Diencephalon (tissue), 1 donor: ENCODE measurements around the gene NEMP1. TPM values are rescaled to one million over a fixed set of nuclear protein-coding genes. Genes with fewer than 3 reads are reported as not detected.

Experiments
- total RNA-seq: library from RNA; depleted of rRNA; stranded (reverse); fragments of >200 nt; gene quantifications from one replicate; pipeline ENCODE4 v1.2.3, GENCODE V29; 2014

The NEMP1 gene
- 7.6 TPM for total RNA-seq

DNA sequence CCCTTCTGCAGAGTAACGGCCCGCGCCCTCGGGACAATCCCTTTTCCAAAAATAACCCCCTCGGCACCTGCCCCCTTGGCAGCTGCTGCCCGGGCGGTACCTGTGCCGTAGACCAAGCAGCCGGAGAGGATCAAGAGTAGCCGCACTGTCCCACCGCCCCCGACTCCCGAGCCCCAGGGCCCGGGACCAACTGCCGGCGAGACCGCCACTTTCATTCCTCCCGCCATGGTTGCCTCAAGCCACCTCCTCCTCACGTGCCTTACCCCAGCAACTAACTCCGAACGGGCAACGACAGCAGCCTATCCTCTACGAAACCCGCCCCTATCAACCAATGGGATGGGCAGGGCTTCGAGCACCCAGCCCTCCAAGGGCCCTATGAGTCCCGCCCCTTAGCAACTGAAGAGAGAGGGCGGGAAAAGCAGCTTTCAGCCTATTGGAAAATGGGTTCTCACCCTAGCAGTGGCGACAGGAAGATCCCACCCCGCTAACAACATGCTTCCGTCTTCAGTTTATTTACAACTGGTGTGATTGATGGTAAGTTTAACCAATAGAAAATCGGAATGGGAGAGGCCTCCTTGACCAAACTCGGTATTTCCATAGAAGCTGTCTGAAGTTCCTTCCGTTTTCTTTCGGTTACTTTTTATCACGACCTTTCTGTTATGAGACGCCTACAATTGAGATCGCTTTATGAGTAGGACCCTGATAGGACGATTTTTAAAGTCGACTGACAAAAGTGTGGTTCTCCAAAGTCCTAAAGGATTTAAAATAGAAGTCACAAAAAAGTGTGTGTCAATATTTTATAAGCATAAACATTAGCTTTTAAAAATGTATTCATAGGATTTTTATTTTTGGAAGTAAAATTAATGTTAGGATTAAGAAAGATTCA, at the start of gene NEMP1:
TSS of gene NEMP1 (minus strand) at position 273 of the 886 bp plus-strand sequence. CDS start at position 227, 46 bp downstream.

GRCh38 chr12:57127726-57128518, 49.3 kb upstream of the NEMP1 start, which contains the start of gene LRP1:
TSS of gene LRP1 (plus strand) at chr12:57128483. CDS start at chr12:57128965, 482 bp downstream.

DNA sequence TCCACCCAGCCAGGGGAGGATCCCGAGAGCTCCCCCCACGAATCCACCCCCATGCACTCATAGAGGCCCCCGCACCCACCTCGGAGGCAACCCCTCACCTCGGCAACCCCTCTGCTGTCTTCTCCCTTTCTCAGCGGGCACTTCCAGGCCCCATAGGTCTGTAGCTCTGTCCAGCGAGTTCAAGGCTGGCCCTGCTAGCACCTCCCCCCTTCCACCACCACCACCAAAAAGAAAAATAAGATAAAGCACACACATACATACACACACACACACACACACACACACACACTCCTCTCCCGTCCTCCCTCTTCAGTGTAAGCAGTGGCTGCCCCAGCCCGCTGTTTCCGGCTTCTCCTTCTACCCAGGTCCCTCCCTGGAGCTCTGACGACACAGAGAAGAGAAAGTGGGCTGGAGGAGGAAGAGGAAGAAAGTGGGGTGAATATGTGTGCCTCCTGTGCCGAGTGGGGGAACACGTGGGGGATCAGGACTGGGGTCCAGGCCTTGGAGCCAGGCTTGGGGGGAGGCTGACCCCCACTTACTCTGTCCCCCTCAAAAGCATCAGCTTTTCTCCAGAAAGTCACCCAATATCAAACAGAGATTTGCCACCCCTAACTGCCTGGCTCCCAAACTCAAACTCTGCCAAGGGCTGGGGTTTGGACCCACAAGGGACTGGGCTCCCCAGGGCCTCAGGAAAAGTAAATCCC, 32.6 kb upstream of the NEMP1 start, which contains the start of gene STAT6:
TSS of gene STAT6 (minus strand) at position 332 of the 704 bp plus-strand sequence. CDS start 3,084 bp downstream, outside the sequence.

DNA sequence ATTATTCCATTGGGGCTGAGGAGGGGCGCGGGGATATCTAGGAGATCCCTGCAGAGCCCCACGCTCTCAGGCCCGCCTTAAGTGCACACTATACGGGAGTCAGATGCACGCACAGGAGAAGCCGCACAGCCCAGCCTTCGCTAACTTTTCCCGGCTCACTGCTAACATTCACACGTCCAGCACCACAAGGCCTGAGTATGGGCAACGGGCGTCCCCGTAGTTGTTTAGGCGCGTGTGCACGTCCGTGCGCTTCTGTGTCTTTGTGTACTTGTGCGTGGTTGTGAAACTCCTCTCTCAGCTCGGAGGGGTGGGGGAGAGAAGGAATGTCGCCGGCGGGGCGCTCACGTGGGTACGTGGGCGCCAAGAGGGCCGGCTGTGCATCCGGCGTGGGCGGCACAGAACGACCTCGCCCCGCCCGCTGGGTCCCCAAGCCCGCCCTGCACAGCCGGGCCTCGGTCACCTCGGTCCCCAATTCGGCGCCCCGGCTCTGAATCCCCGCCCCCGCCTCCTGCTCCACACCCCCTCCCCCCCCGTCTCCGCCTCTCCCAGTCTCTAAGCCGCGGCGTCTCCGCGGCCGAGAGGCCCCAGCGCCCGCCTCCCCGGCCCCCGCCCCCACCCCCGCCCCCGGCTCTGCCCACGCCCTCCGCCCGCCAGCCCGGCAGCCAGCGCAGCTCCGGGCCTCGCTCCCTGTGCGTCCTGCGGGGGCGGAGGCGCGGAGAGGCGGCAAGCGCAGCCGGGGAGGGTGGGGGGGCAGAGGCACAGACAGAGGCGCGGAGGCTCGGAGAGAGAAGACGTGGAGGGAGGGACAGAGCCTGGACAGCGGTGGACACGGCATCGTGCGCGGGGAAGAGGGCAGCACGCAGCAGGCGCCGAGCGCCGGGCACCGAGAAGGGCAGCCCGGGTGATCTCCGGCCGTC, 10.0 kb upstream of the NEMP1 start, which contains the start of gene NAB2:
TSS of gene NAB2 (plus strand) at position 761 of the 917 bp plus-strand sequence. CDS start 158 bp downstream, outside the sequence.

DNA sequence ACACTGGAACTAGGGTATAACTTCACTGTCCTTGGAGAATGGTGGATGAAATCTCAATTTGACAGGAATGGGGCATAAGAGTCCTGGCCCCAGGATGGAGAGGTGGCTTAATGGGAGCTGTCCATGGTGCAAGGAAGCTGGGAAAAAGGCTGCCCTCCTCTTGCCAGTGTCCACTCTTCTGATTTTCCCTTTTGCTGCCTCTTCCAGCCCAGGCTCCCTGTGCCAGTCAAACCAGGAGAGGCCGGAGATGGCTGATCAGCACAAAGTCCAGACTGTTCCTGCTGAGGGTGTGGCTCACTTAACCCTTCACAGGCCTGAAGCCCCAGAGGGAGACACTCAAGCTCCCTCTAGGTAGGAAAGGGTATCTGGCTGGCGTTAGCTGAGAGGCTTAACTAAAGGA, 28.7 kb downstream of the NEMP1 start, which contains the start of gene MYO1A:
TSS of gene MYO1A (minus strand) at position 240 of the 400 bp plus-strand sequence. CDS start 1,806 bp downstream, outside the sequence.

GRCh38 chr12:57016348-57016747, 62.2 kb downstream of the NEMP1 start, which contains the start of gene TAC3:
TSS of gene TAC3 (minus strand) at chr12:57016529. CDS start at chr12:57015797, 732 bp downstream.

GRCh38 chr12:57005980-57006808, 72.4 kb downstream of the NEMP1 start, which contains the start of gene ZBTB39:
TSS of gene ZBTB39 (minus strand) at chr12:57006546. CDS start at chr12:57004917, 1,629 bp downstream.

Other genes starting within 250 kb of the NEMP1 start
- gene SDR9C7, start 144.4 kb downstream of the NEMP1 start, total RNA-seq, result 0.23 TPM
- gene RDH16, start 121.2 kb downstream of the NEMP1 start, total RNA-seq, result 0.23 TPM
- gene ZBTB39, start 72.2 kb downstream of the NEMP1 start, total RNA-seq, result 10.1 TPM
- gene TAC3, start 62.3 kb downstream of the NEMP1 start, total RNA-seq, result 5.1 TPM
- not detected for gene MYO1A, start 28.7 kb downstream of the NEMP1 start, total RNA-seq
- gene NAB2, start 10.3 kb upstream of the NEMP1 start, total RNA-seq, result 16.6 TPM
- gene STAT6, start 32.6 kb upstream of the NEMP1 start, total RNA-seq, result 8.1 TPM
- 114 TPM for gene LRP1, start 49.7 kb upstream of the NEMP1 start, total RNA-seq
- not detected for gene LRP1-AS, start 68.8 kb upstream of the NEMP1 start, total RNA-seq
- 4.4 TPM for gene NXPH4, start 138.0 kb upstream of the NEMP1 start, total RNA-seq
- gene SHMT2, start 150.9 kb upstream of the NEMP1 start, total RNA-seq, result 25.1 TPM
- 1.4 TPM for gene STAC3, start 172.4 kb upstream of the NEMP1 start, total RNA-seq